ENCODE results near the gene DCTD.

DCTD gene

DNA sequence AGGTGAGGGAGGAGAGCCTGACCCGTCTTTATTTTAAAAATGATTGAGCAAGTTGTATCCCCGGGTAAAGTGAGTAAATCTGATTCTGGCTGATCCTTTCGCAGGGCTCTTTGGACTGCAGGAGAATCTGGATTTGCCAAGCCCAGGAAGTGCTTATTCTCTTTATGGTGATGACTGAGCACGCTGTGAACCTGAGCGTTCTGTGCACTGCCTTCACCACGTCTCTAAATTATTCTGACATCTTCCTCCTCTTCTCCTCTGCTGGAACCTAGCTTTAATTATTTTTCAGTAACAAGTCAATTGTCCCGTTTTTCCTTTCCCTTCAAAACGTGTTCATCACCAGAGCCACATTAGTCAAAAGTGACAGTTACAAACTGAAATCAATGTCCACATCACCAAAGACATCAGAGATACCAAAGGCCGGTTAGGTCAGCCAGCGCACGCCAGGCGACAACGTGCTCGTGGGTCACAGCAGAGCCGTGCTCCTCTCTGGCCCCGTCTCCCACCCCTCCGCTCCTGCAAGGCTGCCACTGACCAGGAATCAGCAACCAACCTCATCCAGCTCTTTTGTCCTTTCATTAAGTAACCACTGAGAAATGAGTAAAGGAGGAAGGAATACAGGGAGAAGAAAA lies 74.3 kb downstream of the DCTD start:
- Histone ChIP-seq H3K79me2 (ENCODE audit: insufficient read depth, low read length) (no peaks in the 10 kb centered on the region), H3K9ac (ENCODE audit: low read depth, low read length, poor library complexity, severe bottlenecking) (no peak overlapping the region), H3K27me3 (ENCODE audit: insufficient read depth, low read length, poor library complexity, severe bottlenecking) (no peaks in the 10 kb centered on the region), H3K36me3 (ENCODE audit: insufficient read depth, low read length) (no peaks in the 10 kb centered on the region), H3K9me3 (ENCODE audit: insufficient read depth, low read depth, low read length) (no peaks in the 10 kb centered on the region), H3K4me3 (ENCODE audit: low read length, poor library complexity, severe bottlenecking) (no peak overlapping the region), H2AFZ (ENCODE audit: low read length) (no peak overlapping the region), H3K4me1 (ENCODE audit: insufficient read depth, low read length, poor library complexity, severe bottlenecking) (no peaks in the 10 kb centered on the region), H4K20me1 (ENCODE audit: insufficient read depth, low read length, poor library complexity, severe bottlenecking) (no peaks in the 10 kb centered on the region), H3F3A (ENCODE audit: low read depth) (no peaks in the 10 kb centered on the region), H3K4me2 (ENCODE audit: low read depth, low read length, poor library complexity, severe bottlenecking) (no peak overlapping the region), H3K9me2 (replicated peaks; ENCODE audit: low read depth, low read length) (no peaks in the 10 kb centered on the region)
- TF ChIP-seq CTCF (conservative IDR thresholded peaks at IDR 0.05; ENCODE audit: low read length) = no peak
- TF ChIP-seq EZH2phosphoT487 (IDR thresholded peaks at IDR 0.05; ENCODE audit: borderline replicate concordance) = no peak

DNA sequence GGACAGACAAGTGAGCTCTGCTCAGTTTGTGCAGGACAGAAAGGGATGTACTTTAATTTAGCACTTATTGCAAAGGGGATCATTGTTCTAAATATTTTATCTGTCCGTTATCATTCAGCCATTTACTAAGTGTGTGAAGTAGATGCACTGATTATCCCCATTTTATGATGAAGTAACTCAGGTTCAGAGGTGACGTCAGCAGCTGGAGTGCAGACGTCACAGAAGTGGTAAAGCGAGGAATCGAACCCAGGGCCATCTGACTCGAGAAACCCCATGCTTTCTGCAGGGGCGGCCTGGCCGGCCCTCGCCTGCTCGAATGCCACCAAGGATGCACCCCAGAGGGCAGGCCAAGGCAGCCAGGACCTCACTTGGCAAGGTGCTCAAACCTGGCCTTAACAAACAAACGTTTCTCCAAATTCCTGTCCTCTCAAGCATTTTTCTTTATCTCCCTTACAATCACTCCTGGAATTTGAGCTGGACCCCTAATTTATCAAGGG lies 75.0 kb downstream of the DCTD start:
- no peak for TF ChIP-seq EZH2phosphoT487 (IDR thresholded peaks at IDR 0.05; ENCODE audit: borderline replicate concordance)
- H3K9me2 ChIP-seq (replicated peaks; ENCODE audit: low read depth, low read length) = no peaks in the 10 kb centered on the region
- no peaks in the 10 kb centered on the region for H3K36me3 ChIP-seq (ENCODE audit: insufficient read depth, low read length)
- no peak overlapping the region for H3K9ac ChIP-seq (ENCODE audit: low read depth, low read length, poor library complexity, severe bottlenecking)
- H3K79me2 ChIP-seq (ENCODE audit: insufficient read depth, low read length) = no peaks in the 10 kb centered on the region
- H3F3A ChIP-seq (ENCODE audit: low read depth) = no peaks in the 10 kb centered on the region
- H3K4me3 ChIP-seq (ENCODE audit: low read length, poor library complexity, severe bottlenecking) = no peak overlapping the region
- H3K9me3 ChIP-seq (ENCODE audit: insufficient read depth, low read depth, low read length) = no peaks in the 10 kb centered on the region
- no peaks in the 10 kb centered on the region for H4K20me1 ChIP-seq (ENCODE audit: insufficient read depth, low read length, poor library complexity, severe bottlenecking)
- no peaks in the 10 kb centered on the region for H3K27me3 ChIP-seq (ENCODE audit: insufficient read depth, low read length, poor library complexity, severe bottlenecking)
- no peaks in the 10 kb centered on the region for H3K4me1 ChIP-seq (ENCODE audit: insufficient read depth, low read length, poor library complexity, severe bottlenecking)
- no peak overlapping the region for H2AFZ ChIP-seq (ENCODE audit: low read length)
- no peak overlapping the region for H3K4me2 ChIP-seq (ENCODE audit: low read depth, low read length, poor library complexity, severe bottlenecking)

DNA sequence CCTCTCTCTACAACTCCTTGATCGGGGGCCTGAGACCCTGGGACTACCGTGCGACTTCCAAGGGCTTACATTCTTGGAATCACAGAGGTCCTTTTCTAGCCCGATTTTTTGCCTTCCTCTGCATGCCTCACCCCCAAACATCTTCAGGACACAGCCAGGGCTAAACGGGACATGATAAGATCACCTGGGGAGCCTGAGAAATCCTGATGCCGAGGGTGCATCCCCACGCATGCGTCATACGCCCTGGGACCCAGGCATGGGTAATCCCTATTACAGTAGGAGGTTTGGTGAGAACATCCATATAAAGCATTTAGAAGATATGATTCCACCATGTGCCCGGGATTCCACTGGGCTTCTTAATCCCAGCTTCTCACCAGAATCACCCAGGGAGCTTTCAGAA lies 77.1 kb downstream of the DCTD start:
- no peaks in the 10 kb centered on the region for H3K4me1 ChIP-seq (ENCODE audit: insufficient read depth, low read length, poor library complexity, severe bottlenecking)
- H2AFZ ChIP-seq (ENCODE audit: low read length) = no peak overlapping the region
- no peak overlapping the region for H3K4me3 ChIP-seq (ENCODE audit: low read length, poor library complexity, severe bottlenecking)
- no peaks in the 10 kb centered on the region for H3F3A ChIP-seq (ENCODE audit: low read depth)
- no peak overlapping the region for H3K4me2 ChIP-seq (ENCODE audit: low read depth, low read length, poor library complexity, severe bottlenecking)
- no peaks in the 10 kb centered on the region for H3K9me3 ChIP-seq (ENCODE audit: insufficient read depth, low read depth, low read length)
- H3K36me3 ChIP-seq (ENCODE audit: insufficient read depth, low read length) = no peaks in the 10 kb centered on the region
- no peaks in the 10 kb centered on the region for H3K9me2 ChIP-seq (replicated peaks; ENCODE audit: low read depth, low read length)
- no peaks in the 10 kb centered on the region for H3K79me2 ChIP-seq (ENCODE audit: insufficient read depth, low read length)
- H3K9ac ChIP-seq (ENCODE audit: low read depth, low read length, poor library complexity, severe bottlenecking) = no peak overlapping the region
- H3K27me3 ChIP-seq (ENCODE audit: insufficient read depth, low read length, poor library complexity, severe bottlenecking) = no peaks in the 10 kb centered on the region
- TF ChIP-seq EZH2phosphoT487 (IDR thresholded peaks at IDR 0.05; ENCODE audit: borderline replicate concordance) (no peak), CTCF (conservative IDR thresholded peaks at IDR 0.05; ENCODE audit: low read length) (no peak)
- H4K20me1 ChIP-seq (ENCODE audit: insufficient read depth, low read length, poor library complexity, severe bottlenecking) = no peaks in the 10 kb centered on the region

All from Loucy (cell line).